ENCODE results near the gene CCM2L.

CCM2L gene

DNA sequence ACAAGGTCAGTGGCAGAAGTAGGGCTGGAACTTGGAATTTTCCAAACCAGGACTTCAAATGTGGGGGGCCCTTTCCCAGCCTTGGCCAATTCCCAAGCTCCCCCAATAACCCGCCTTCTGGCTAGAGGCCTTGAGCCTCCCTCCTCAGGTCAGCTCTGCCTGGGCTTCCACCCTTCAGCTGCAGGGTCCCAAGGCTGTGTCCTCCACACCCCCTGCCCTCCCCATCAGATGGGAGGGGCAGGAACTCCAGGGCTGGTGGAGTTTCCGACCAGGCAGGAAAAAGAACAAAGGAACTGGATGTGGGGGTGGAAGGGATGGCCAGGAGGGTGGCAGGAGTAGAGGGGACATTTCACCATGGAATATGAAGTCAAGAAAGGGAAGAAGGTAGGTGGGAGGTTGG is at the start of gene CCM2L:
CCM2L (plus strand) TSS at position 338 of the 400 bp plus-strand sequence; CDS start at position 355, 17 bp downstream.
- DNase-seq (ENCODE audit: low read depth) = no peak

DNA sequence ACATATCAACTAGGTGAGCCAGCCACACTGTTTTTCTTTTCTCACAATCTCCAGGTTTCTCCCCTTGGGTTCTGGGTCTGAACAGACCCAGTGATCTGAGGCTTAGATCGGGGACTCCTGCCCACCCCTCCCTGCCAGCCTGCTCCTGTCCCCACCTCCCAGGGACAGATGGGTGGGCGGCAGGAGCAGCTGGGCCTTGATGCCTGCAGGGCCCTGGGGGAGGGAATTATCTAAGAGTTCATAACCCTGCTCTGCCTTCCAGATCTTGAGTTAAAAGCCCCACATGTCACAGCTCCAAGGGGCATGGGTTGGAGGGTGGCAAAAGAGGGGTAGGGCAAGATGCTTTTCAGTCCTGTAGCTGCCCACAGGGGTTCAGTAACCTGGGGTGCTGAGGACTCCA is 47.5 kb upstream of the CCM2L start:
- DNase-seq (ENCODE audit: low read depth) = no peak

DNA sequence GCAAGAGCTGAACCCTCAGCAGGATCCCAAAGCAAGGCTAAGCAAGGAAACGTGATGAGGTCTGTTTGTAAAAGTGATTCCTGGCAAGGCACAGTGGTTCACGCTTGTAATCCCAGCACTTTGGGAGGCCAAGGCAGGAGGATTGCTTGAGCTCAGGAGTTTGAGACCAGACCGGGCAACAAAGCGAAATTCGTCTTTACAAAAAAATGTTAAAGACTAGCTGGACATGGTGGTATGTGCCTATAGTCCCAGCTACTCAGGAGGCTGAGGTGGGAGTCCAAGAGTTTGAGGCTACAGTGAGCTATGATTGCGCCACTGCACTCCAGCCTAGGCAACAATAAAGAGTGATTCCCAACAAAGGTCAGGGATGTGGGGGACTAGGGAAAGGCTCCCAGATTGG is 46.3 kb upstream of the CCM2L start:
- DNase-seq (ENCODE audit: low read depth) = no peak

DNA sequence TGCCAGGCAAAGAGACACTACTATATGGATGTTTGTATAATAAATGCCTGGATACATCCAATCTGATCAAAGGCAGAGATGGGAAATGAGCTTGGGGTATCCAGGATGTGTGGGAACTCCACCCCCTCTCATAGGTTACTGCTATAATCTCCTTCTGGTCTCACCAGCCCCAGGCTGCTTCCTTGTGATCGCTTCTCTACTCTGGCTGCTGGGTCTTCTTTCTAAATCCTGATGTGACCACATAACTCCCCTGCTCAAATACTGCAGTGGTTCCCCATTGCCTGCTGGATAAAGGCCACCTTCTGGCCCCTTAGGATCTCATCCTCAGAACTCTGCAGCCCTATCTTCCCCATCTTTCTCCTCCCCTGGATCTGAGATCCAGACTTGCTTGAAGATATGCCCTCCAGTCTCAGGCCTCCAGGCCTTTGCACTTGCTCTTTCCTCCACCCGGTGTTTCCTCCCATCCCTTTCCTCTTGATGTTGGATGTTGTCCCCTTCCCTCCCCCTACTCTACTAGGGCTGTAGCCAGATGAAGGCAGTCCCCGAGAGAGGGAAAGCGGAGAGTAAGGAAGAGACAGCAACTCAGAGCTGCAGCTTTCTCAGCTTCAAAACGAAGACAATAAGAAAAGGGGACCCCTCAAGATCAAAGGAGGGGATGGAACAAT is 43.1 kb upstream of the CCM2L start:
- no peak for DNase-seq (ENCODE audit: low read depth)

DNA sequence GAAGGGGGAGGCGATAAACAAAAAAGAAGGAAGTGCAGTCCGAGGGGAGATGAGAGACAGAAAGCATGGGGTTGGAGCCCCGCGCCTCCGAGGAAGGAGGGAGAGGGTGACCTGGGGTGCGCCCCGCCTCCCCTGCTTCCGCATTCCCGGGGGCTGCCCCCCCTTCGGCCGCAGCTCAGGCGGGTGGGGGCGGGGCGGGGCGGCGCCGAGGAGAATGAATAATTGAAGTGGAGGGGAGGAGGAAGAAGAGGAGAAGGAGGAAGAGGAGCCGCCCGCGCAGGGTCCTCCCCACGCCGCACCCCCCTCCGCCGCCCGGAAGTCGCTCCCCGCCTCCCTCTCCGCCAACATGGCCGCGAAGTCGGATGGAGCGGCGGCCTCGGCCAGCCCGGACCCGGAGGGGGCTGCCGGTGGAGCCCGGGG is 42.4 kb upstream of the CCM2L start, which contains the start of gene XKR7:
XKR7 (plus strand) TSS at position 322 of the 420 bp plus-strand sequence; CDS start at position 347, 25 bp downstream.
- DNase-seq (ENCODE audit: low read depth) = no peak

DNA sequence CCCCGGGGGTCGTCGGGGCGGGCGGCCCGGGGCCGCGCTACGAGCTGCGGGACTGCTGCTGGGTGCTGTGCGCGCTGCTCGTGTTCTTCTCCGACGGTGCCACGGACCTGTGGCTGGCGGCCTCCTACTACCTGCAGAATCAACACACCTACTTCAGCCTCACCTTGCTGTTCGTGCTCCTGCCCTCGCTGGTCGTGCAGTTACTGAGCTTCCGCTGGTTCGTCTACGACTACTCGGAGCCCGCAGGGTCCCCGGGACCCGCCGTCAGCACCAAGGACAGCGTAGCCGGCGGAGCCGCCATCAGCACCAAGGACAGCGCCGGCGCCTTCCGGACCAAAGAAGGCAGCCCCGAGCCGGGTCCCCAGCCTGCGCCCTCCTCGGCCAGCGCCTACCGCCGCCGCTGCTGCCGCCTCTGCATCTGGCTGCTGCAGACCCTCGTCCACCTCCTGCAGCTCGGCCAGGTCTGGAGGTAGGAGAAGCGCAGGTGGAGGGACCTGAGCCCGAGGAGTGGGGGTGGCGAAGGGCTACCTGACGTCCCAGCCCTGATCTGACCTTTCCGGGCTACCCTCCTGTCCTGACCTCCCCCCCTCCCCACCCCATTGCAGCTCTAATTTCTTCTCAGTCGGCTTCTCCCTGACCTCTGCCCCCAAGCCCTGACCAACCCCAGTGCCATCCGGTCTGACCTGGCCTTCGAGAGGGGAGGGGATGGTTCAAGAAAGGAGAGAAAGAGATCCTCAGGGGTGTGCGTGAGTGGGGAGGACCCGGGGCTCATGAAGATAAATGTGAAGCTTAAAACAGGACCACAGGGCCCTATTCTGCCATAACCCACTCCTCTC is 41.7 kb upstream of the CCM2L start:
- DNase-seq (ENCODE audit: low read depth) = peak; percentile 42

DNA sequence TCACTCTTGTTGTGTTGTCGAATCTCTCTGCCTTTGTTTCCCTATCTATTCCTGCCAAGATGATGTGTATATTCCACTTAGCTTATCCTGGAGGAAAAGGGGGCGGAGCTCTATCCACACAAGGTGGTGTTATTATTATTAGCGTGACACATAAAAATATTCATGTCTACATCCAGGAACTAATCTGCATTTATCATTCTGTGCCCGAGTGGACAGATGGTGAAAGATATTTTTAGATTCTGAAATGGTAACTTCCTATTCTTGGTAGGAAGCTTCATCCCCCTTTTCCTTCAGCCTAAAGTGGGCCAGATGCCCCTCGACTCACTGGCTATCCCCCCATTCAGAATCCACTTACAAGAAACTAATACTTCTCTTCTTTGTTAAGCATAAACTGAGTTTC is 40.2 kb upstream of the CCM2L start:
- DNase-seq (ENCODE audit: low read depth) = no peak

DNA sequence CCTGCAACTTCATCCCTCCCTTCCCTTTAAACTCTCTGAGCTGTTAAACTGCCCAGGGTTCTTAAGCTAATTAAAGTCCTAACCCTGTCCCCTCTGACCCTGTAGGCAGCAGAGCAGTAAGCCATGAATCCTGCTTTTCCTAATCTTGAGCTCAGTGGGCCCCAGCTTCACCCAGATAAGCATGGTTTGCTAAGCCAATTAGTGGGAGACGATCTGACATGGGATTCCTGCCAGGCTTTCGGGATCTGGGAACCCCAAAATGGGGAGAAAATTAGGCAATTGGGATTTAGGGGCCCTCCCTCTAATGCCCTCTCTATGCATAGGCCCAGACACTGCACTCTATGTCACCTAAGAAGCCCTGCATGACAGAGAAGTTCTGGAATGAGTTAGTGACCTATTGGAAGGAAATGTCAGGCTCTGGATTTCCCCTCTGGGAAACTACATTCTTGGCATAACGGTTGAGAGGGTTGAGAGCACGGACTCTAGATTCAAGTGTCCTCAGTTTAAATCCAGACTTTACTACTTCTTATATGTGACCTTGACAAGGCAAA is 37.7 kb upstream of the CCM2L start:
- DNase-seq (ENCODE audit: low read depth) = no peak

DNA sequence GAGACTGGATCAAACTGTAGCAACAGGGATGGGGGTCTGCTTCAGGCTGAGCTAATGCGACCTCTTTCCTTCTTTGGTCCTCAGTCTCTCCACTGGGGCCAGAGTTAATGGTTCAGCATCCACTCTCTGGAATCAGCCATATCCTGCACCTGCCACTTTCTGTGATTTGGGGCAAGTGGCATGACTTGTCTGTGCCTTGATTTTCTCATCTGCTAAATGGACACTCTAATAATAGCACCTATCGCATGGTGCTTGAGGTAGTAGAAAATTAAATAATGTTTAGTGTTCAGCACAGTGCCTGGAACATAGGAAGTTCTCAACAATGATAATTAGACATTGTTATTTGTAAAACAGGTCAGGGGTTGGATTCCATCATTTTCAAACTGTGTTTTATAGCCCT is 35.9 kb upstream of the CCM2L start:
- no peak for DNase-seq (ENCODE audit: low read depth)

DNA sequence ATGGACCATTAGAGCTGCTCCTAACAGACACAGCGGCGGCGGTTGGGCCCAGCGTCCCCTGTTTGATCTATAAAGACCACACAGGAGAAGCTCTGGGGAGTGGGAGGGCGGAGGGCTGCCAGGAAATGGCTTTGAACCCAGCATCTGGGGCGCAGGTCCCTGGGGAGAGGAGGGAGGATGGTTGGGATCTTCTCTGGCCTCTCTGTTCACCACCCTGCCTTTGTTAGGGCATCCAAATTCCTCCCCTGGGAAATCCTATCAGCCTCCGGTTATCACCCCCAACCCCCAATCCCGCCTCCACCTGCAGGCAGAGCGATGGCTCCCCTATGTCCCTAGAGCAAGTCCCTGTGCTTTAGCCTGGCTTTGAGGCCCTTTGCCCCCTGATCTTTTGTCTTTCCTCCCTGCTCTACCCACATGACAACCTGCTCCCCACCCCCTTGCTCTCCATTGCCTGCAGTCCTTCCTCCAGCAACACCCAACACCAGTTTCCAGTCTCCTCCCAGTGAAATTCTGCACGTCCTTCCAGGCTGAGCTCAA is 35.2 kb upstream of the CCM2L start:
- no peak for DNase-seq (ENCODE audit: low read depth)

DNA sequence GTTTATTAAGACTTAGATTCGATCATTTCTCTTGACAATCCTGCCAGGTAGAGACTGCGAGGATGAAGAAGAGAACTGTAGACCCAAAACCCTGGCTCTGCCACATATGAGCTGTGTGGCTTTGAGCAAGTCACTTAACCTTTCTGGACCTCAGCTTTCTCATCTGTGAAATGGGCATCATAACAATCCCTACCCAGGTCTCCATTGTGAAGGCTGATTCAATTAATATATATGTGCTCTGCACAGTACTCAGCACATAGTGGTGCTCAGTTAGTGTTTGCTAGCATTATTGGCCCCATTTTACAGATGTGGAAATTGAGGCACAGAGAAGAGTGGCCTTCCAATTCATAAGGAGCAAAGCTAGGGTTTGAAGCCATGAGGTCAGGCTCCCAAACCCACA is 34.4 kb upstream of the CCM2L start:
- DNase-seq (ENCODE audit: low read depth) = no peak

DNA sequence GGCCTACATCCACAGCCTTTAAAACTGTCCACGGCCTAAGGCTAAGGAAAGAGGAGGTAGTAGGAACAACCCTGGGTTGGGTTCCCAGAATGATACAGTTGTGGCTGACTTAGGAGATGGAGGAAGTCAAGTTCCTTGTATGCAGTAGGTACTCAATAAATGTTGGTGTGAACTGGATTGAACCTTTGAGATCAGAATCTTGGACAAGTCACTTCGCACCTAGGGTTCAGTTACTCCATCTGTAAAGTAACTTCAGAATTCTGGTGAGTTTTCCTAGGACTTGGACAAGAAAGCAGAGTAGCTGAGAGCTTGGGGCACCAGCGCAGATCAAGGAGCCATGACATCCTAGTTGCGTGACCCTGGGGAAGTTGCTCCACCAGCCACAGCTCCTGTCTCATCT is 33.2 kb upstream of the CCM2L start:
- no peak for DNase-seq (ENCODE audit: low read depth)

DNA sequence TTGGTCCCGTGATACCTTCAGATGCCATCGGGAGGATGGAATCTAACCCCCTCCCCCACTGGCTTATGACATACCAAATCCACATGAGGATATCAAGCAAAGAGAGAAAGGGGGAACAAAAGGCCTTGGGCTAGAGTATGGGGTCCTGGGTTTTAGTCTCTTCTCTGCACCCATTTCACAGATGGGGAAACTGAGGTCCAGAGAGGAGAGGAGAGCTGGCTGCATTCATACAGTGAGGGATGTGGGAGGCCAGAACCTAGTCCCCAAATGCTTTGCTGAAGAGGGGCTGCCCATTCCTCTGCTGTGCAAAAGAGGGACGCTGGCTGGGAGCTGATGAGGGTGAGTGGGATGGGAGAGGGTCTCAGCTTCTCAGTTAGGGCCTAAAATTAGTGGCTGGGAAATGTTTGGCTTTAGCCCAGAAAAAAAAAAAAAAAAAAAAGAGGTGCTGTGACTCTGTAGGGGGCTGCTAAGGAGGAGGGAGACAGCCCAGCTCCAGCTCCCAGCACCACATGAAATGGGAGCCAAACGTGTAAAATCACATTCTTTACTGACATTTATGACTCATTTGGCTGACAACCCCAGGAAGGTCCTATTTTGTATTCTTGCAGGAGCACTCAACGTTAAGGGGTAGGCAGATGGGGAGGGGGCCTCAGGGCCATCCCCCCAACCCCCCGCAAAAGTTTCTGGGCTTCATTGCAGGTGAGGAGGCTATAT is 30.4 kb upstream of the CCM2L start:
- DNase-seq (ENCODE audit: low read depth) = no peak

DNA sequence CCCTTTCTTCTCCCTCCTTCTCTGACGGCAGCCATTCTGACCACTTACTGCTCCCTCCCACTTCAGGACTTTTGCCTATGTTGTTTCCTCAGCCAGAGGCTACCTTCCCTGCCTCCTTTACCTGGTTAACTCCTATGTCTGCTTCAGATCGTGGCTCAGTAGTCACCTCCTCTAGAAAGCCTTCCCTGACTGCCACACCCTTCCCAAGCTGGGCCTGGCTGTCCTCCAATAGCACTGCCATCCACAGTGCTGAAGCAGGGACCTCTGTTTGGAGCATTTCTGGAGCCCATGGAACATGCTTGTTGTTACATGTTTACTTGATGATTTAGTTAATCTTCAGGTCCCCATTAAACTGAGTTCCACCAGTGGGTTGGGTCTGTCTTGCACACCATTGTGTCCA is 28.5 kb upstream of the CCM2L start:
- DNase-seq (ENCODE audit: low read depth) = no peak

DNA sequence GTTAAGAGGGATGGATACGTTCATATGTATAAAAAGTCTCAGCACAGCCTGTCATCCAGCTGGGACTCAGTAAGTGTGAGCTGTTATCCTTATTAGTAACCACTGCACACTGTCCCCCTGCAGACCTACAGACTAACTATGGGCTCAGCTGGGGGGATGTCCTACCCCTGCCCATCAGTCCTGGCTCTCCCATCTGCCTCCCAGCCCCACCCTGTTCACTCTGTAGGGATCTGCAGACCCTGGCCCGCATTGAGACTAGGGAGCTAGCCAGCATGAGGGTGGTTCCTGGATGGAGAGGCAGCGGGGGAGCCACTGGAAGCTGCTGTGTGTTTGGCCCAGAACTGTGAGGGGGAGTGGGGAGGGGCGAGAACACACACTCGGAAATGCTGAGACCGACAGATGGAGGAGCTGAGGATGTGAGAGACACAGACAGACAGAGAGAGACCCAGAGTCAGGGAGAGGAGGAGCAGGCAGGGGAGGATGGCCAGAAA is 25.2 kb upstream of the CCM2L start:
- no peak for DNase-seq (ENCODE audit: low read depth)

DNA sequence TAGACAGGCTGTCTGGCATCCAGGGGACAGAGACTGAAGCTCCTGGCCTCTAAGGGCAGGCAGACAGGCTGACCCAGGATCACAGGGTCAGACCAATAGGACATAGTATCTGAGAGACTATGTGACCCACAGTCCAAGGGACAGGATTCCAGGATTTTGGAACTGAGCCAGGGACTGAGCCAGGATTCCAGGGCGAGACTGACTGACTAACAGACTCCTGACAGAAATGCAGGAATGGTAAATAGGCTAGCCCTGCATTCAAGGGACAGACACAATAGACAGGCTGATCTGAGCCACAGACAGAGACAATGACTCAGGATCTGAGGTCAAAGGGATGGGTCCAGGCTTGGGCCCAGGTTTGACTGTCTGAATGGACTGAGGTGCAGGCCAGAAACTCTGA is 22.5 kb upstream of the CCM2L start:
- DNase-seq (ENCODE audit: low read depth) = no peak

DNA sequence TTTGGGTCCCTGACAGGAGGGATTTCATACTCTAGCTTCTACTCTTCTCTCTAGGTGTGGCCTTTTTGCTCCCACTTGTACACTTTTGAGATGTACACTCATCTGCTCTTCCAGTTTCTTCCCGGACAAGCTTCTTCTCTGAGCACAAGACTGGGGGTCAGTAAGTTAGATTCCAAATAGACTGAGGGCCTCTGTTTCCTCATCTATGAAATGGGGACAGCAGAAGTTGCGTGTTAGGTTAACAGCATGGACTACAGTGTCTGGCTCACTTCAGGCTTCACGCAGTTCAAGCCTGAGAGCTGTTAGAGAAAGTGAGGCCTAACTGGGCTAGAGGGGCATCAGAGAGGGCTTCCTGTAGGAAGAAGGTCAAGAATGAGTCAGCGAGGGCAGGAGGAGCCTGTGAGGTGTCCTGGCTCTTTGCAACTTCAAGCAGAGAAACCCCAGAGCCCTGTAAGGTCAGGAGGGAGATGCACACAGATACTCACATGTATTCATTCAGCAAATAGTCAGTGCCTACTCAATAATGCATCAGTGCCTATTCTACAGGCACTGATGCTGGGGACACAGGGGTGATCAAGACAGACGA is 21.7 kb upstream of the CCM2L start:
- no peak for DNase-seq (ENCODE audit: low read depth)

DNA sequence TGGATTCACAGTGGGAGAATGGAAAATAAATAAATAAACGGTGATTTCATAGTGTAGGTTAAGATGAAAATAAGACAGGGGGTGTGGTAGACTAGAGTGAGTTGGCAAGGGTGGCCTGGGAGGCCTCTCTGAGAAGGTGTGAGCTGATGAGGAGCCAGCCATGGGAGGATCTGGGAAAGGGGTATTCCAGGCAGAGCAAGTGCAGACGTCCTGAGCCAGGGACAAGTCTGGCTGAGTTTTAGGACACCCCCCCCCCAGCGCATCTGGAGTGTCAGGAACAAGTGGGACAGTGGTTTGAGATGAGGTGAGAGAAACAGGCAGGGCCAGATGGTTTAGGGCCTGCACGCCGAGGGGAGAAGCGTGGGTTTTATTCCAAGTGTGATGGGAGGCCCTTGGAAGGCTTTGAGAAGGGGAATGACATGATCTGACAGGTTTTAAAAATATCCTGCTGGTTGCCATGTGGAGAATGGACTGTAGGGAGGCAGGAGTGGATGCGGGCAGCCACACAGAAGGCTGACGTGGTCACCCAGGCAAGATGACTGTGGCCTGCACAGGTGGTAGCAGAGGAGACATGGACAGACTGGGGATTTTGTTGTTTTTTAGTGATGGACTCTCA is 21.1 kb upstream of the CCM2L start:
- DNase-seq (ENCODE audit: low read depth) = no peak

DNA sequence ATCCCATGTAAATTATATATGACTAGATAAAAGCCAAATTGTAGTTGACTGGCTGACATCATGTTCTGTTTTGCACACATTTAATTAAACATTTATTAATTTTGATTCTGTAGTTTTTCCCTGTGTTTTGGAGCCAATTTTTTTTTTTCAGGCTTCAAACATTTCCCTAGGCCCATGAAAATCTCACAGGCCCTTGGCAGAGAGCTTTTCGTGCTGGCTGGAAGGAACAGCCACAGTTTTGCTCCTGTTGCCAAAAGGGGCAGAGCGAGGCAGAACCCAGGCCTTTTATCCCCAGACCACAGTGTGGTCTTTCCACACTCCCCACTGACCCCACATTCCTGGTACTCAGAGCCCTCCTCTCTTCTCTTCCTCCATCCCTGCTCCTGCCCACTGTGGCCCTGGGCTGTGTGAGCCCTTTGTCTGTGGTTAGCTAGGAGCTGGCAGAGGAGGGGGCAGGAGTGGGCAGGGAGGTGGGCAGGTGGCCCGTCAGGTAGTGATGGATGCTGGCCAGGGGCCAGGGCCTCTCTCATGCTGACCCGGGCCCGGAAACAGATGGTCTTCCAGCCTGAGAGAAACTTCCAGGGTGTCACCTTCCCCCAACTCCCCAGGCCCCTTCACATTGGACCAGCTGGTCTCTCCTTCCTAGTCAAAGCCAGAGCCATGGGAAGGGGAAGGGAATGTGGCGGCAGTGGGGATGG is 19.4 kb upstream of the CCM2L start:
- no peak for DNase-seq (ENCODE audit: low read depth)

DNA sequence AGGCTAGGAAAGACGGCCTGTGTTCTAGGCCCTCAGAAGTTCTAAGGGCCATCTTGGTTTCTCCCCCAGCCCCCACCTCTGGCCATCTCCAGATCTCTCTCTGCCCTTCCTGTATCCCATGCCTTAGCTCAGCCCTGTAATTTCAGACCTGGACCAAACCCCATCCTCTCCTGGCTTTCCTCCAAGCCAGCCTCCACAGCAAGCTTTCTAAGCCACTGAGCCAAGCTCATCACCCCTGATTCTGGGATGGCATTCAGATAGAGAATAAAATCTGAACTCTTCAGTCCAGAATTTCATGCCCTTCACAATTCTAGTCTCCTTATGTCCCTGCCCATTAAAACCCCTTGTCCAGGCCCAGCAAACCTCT is 18.9 kb upstream of the CCM2L start:
- no peak for DNase-seq (ENCODE audit: low read depth)

DNA sequence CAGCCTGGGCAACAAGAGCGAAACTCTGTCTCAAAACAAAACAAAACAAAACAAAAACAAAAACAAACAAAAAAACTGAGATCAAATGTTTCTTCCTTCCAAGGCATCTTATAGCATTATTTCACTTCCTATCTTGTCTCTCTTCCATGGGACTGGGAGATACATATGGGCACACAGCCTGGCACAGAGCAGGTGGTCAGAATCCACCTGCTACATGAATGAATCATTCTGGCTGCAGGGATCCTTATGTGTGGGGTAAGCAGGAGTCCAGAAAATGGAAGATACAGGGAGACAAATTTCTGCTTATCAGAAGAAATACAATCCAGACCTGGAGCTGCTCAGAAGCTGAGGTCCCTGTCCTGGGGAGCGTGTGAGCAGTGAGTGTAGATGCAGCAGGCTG is 18.2 kb upstream of the CCM2L start:
- DNase-seq (ENCODE audit: low read depth) = no peak
